Trophoblast cell (in vitro differentiated cells and primary cell): ENCODE measurements around the gene GAS2L2.

Experiments
- DNase-seq, 2 donors: peaks; one replicate each; pipeline ENCODE4 v3.0.0-alpha.2; 2016
- H2AFZ ChIP-seq: 2 replicates; pipeline ENCODE4 v1.6.1; 2013; ENCODE audit warnings: low read length, moderate library complexity, mild to moderate bottlenecking; ENCODE audit not compliant: insufficient read depth, poor library complexity
- H2AK5ac ChIP-seq: 2 replicates; pipeline ENCODE4 v1.6.1; 2013; ENCODE audit warnings: mild to moderate bottlenecking, low read length
- H2BK120ac ChIP-seq: 2 replicates; pipeline ENCODE4 v1.6.1; 2013; ENCODE audit warnings: low read length, mild to moderate bottlenecking, moderate library complexity; ENCODE audit not compliant: insufficient read depth, poor library complexity
- H2BK12ac ChIP-seq: 2 replicates; pipeline ENCODE4 v1.6.1; 2013; ENCODE audit warnings: mild to moderate bottlenecking, low read length, moderate library complexity
- H2BK5ac ChIP-seq: 2 replicates; pipeline ENCODE4 v1.6.1; 2013; ENCODE audit warnings: low read length, low read depth, moderate library complexity, mild to moderate bottlenecking; ENCODE audit not compliant: poor library complexity
- H3K14ac ChIP-seq: 2 replicates; pipeline ENCODE4 v1.6.1; 2013; ENCODE audit warnings: mild to moderate bottlenecking, low read length
- H3K18ac ChIP-seq: 2 replicates; pipeline ENCODE4 v1.6.1; 2013; ENCODE audit warnings: mild to moderate bottlenecking, low read length
- H3K23ac ChIP-seq: 2 replicates; pipeline ENCODE4 v1.6.1; 2013; ENCODE audit warnings: low read length
- H3K27ac ChIP-seq: 2 replicates; pipeline ENCODE4 v1.5.1; 2013; ENCODE audit warnings: low read depth, mild to moderate bottlenecking, inconsistent platforms, low read length, moderate library complexity
- H3K27me3 ChIP-seq: 2 replicates; pipeline ENCODE4 v1.6.1; 2013; ENCODE audit warnings: inconsistent platforms, mild to moderate bottlenecking, low read length, moderate library complexity; ENCODE audit not compliant: insufficient read depth
- H3K36me3 ChIP-seq, 2 experiments: 1 replicate in 1 of 2; 2 replicates in 1 of 2; pipeline ENCODE4 v1.6.1; 2013; ENCODE audit warnings: low read length in 2 of 2, mild to moderate bottlenecking in 2 of 2, moderate library complexity in 1 of 2; ENCODE audit not compliant: insufficient read depth in 2 of 2, control insufficient read depth in 1 of 2
- H3K4ac ChIP-seq: 2 replicates; pipeline ENCODE4 v1.6.1; 2013; ENCODE audit warnings: low read depth, mild to moderate bottlenecking, low read length, moderate library complexity
- H3K4me1 ChIP-seq, 2 experiments: 1 replicate in 1 of 2; 2 replicates in 1 of 2; pipeline ENCODE4 v1.6.1; 2013; ENCODE audit warnings: low read length in 2 of 2, mild to moderate bottlenecking in 2 of 2, moderate library complexity in 1 of 2; ENCODE audit not compliant: insufficient read depth in 2 of 2, control insufficient read depth in 1 of 2
- H3K4me2 ChIP-seq: 2 replicates; pipeline ENCODE4 v1.6.1; 2013; ENCODE audit warnings: inconsistent platforms, mild to moderate bottlenecking, low read length, moderate library complexity
- H3K4me3 ChIP-seq: 2 replicates; pipeline ENCODE4 v1.5.1; 2013; ENCODE audit warnings: mild to moderate bottlenecking, low read depth, low read length, inconsistent platforms
- H3K79me1 ChIP-seq: one replicate; pipeline ENCODE4 v1.6.1; 2013; ENCODE audit warnings: low read length
- H3K79me2 ChIP-seq: 2 replicates; pipeline ENCODE4 v1.6.1; 2013; ENCODE audit warnings: low read length, mild to moderate bottlenecking; ENCODE audit not compliant: control insufficient read depth, insufficient read depth, poor library complexity
- H3K9ac ChIP-seq: 2 replicates; pipeline ENCODE4 v1.6.1; 2013; ENCODE audit warnings: mild to moderate bottlenecking, low read length
- H3K9me3 ChIP-seq: 2 replicates; pipeline ENCODE4 v1.6.1; 2013; ENCODE audit warnings: low read depth, mild to moderate bottlenecking, control low read depth, inconsistent platforms, low read length; ENCODE audit not compliant: insufficient read depth
- H4K12ac ChIP-seq: 2 replicates; pipeline ENCODE4 v1.6.1; 2013; ENCODE audit warnings: low read depth, mild to moderate bottlenecking, low read length, moderate library complexity
- H4K8ac ChIP-seq: 2 replicates; pipeline ENCODE4 v1.6.1; 2013; ENCODE audit warnings: low read depth, mild to moderate bottlenecking, low read length, moderate library complexity
- H4K91ac ChIP-seq: one replicate; pipeline ENCODE4 v1.6.1; 2013; ENCODE audit warnings: low read depth, mild to moderate bottlenecking, low read length, moderate library complexity
- WGBS: extraction: QIAGEN DNeasy Blood & Tissue Kit; methylation state at CpG from one replicate; pipeline ENCODE4 v1.1.7; 2013; ENCODE audit warnings: missing lambda C conversion rate; ENCODE audit not compliant: insufficient read length, insufficient coverage; ENCODE audit errors: extremely low coverage; 5-methylcytosine and 5-hydroxymethylcytosine counted together

The GAS2L2 gene

GRCh38 chr17:35773129-35773528 is 20.1 kb upstream of the GAS2L2 start:
- H3K4me2 ChIP-seq, result no peak overlapping the region
- H3K27ac ChIP-seq, result no peak overlapping the region
- H3K79me1 ChIP-seq, result no peaks in the 10 kb centered on the region
- no peak overlapping the region for H3K9ac ChIP-seq
- no peak for DNase-seq
- H2BK12ac ChIP-seq, result no peak overlapping the region
- no peak overlapping the region for H3K23ac ChIP-seq
- H3K18ac ChIP-seq, result no peak overlapping the region
- no peak overlapping the region for H2BK120ac ChIP-seq
- peaks cover 8 to 9% of the 10 kb centered on the region in 2 experiments for H3K4me1 ChIP-seq
- H3K14ac ChIP-seq, result no peak overlapping the region
- H2BK5ac ChIP-seq, result no peak overlapping the region
- WGBS, result no CpG with 5 or more reads among the region's 20 CpGs
- H4K12ac ChIP-seq, result no peak overlapping the region
- no peak overlapping the region for H3K4ac ChIP-seq
- H4K91ac ChIP-seq, result peak overlapping the region; percentile 7
- H3K4me3 ChIP-seq, result no peak overlapping the region
- no peaks in the 10 kb centered on the region for H3K9me3 ChIP-seq
- no peak overlapping the region for H2AK5ac ChIP-seq
- peaks cover 0 to 7% of the 10 kb centered on the region in 2 experiments for H3K36me3 ChIP-seq
- no peaks in the 10 kb centered on the region for H3K79me2 ChIP-seq
- no peaks in the 10 kb centered on the region for H3K27me3 ChIP-seq
- no peak overlapping the region for H2AFZ ChIP-seq
- H4K8ac ChIP-seq, result no peak overlapping the region

- Histone ChIP-seq H3K27me3 (no peaks in the 10 kb centered on the region), H2AK5ac (no peak overlapping the region), H4K91ac (no peak overlapping the region), H3K4me3 (no peak overlapping the region), H3K4me2 (no peak overlapping the region), H3K14ac (no peak overlapping the region), H3K23ac (no peak overlapping the region), H3K27ac (no peak overlapping the region), H4K8ac (no peak overlapping the region), H2BK5ac (no peak overlapping the region), H3K79me1 (peaks cover 2% of the 10 kb centered on the region), H2BK12ac (no peak overlapping the region), H3K79me2 (no peaks in the 10 kb centered on the region), H4K12ac (no peak overlapping the region), H3K4ac (no peak overlapping the region), H3K18ac (no peak overlapping the region), H2AFZ (no peak overlapping the region), H3K4me1 (peaks cover 16 to 25% of the 10 kb centered on the region in 2 experiments), H3K9ac (no peak overlapping the region), H3K9me3 (no peaks in the 10 kb centered on the region), H3K36me3 (peaks cover 0 to 3% of the 10 kb centered on the region in 2 experiments), H2BK120ac (no peak overlapping the region)
- DNase-seq, result no peak
- no CpG with 5 or more reads among the region's 48 CpGs for WGBS
Measured at GRCh38 chr17:35769895-35770486, 17.0 kb upstream of the GAS2L2 start.

- Histone ChIP-seq H3K79me1 (peaks cover 2% of the 10 kb centered on the region), H3K14ac (no peak overlapping the region), H3K4ac (no peak overlapping the region), H4K8ac (no peak overlapping the region), H3K9me3 (no peaks in the 10 kb centered on the region), H2AFZ (no peak overlapping the region), H4K12ac (no peak overlapping the region), H3K27ac (no peak overlapping the region), H3K4me3 (no peak overlapping the region), H3K9ac (no peak overlapping the region), H2AK5ac (no peak overlapping the region), H3K4me1 (peaks cover 21 to 28% of the 10 kb centered on the region in 2 experiments), H2BK12ac (no peak overlapping the region), H2BK120ac (no peak overlapping the region), H3K79me2 (no peaks in the 10 kb centered on the region), H3K4me2 (no peak overlapping the region), H3K18ac (no peak overlapping the region), H3K27me3 (no peaks in the 10 kb centered on the region), H3K23ac (no peak overlapping the region), H3K36me3 (peaks cover 0 to 3% of the 10 kb centered on the region in 2 experiments), H2BK5ac (no peak overlapping the region), H4K91ac (no peak overlapping the region)
- DNase-seq, result no peak
- WGBS, result no CpG with 5 or more reads among the region's 2 CpGs
Measured at GRCh38 chr17:35768797-35769196, 15.8 kb upstream of the GAS2L2 start.

- Histone ChIP-seq H3K79me2 (no peaks in the 10 kb centered on the region), H3K9ac (no peak overlapping the region), H4K12ac (no peak overlapping the region), H2AK5ac (no peak overlapping the region), H4K91ac (peak overlapping the region; percentile 4), H2BK12ac (no peak overlapping the region), H3K4me3 (no peak overlapping the region), H3K14ac (no peak overlapping the region), H3K27me3 (no peaks in the 10 kb centered on the region), H3K27ac (no peak overlapping the region), H2BK120ac (no peak overlapping the region), H3K4ac (no peak overlapping the region), H3K4me2 (no peak overlapping the region), H3K36me3 (no peaks in the 10 kb centered on the region), H3K9me3 (no peaks in the 10 kb centered on the region), H3K18ac (no peak overlapping the region), H3K79me1 (peaks cover 2% of the 10 kb centered on the region), H3K23ac (no peak overlapping the region), H2BK5ac (no peak overlapping the region), H2AFZ (no peak overlapping the region), H4K8ac (no peak overlapping the region), H3K4me1 (peaks cover 15 to 24% of the 10 kb centered on the region in 2 experiments)
- peak in 1 of 2 donors; percentile 51 for DNase-seq
- no CpG with 5 or more reads among the region's 7 CpGs for whole genome bisulfite sequencing
Measured at GRCh38 chr17:35766903-35767510, 14.0 kb upstream of the GAS2L2 start.
